ENCODE data around the gene AIFM3. TPM values are rescaled to one million over a fixed set of nuclear protein-coding genes. Genes with fewer than 3 reads are reported as not detected.
A peak's percentile ranks its signal among the peaks of the same experiment; 100 is the strongest.

The AIFM3 gene
- total and polyA plus RNA-seq, 2 of the 13 experiments (the other 11 are each of a cell fraction or from before 2014, with no cell fraction given) = 9.0 to 15.3 TPM

DNA sequence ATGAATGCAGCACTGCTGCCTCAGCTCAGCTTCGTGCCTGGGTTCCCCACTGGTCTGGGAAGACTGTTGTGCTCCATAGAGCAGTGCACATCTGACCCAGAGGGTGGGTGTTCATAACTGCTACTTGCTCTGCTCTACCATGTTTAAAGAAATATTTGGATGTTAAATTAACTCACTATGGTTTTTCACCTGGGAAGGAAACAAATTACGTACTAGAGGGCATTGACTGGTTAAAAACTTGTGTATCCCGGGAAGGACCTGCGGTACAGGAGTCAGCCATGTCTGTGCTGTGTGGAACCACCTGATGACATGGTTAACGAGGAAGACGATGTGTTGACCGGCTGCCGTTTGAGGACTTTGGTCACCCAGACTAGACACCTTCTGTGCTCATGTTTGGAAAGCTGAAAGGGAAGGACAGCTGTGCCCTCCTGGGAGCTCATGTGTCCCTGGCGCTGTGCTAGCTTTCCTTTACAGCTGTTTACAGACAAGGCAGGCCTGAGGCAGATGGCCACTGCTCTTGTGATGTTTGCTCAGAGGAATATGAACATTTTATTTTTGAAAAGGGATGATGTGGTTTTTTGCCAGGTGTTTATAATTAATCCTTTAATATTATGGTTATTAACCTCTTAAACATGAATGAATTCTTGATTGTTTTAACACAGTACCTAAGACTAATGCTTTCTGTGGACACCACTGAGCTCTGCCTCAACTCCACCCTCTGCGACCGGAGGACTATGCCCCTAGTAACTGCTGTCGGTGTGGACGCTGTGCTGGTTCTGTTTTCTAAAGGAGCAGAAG is 14.3 kb upstream of the AIFM3 start (continued):
- TF ChIP-seq ZNF512B (CRISPR knock-in tag; IDR thresholded peaks at IDR 0.05; ENCODE audit: borderline replicate concordance) (peak; percentile 63; the same call in 1 of the 2 replicates), BCL6 (CRISPR knock-in tag; IDR thresholded peaks at IDR 0.05) (peak; percentile 76), CCDC6 (CRISPR knock-in tag; IDR thresholded peaks at IDR 0.05) (no peak), RARA (CRISPR knock-in tag; IDR thresholded peaks at IDR 0.05) (peak; percentile 80), SOX13 (IDR thresholded peaks at IDR 0.05) (0 out of 2 replicates have a peak, but pooled peaks have one; percentile 11), SOX13 (CRISPR knock-in tag; conservative IDR thresholded peaks at IDR 0.05 in 1 of 2, IDR thresholded peaks at IDR 0.05 in 1 of 2) (peak in 1 of 2 experiments; percentile 54; a peak in 1 of 4 replicates), KDM5A (IDR thresholded peaks at IDR 0.05; ENCODE audit: borderline replicate concordance, low read length) (no peak), ZFX (CRISPR knock-in tag; IDR thresholded peaks at IDR 0.05; ENCODE audit: low read depth) (peak; percentile 55; the same call in 1 of the 2 replicates), HMG20B (CRISPR knock-in tag; conservative IDR thresholded peaks at IDR 0.05) (no peak), ZNF414 (CRISPR knock-in tag; IDR thresholded peaks at IDR 0.05) (no peak), ZNF713 (CRISPR knock-in tag; IDR thresholded peaks at IDR 0.05) (peak; percentile 71; the same call in 1 of the 2 replicates), ZBTB42 (CRISPR knock-in tag; IDR thresholded peaks at IDR 0.05) (0 out of 2 replicates have a peak, but pooled peaks have one; percentile 34), ZNF556 (CRISPR knock-in tag; IDR thresholded peaks at IDR 0.05; ENCODE audit: borderline replicate concordance) (no peak; the same call in 1 of the 2 replicates), TBX3 (IDR thresholded peaks at IDR 0.05; ENCODE audit: borderline replicate concordance) (peak; percentile 53), ETV6 (CRISPR knock-in tag; conservative IDR thresholded peaks at IDR 0.05) (no peak), SNAPC2 (CRISPR knock-in tag; IDR thresholded peaks at IDR 0.05) (peak; percentile 61; the same call in 1 of the 2 replicates), ATM (IDR thresholded peaks at IDR 0.05; ENCODE audit: borderline replicate concordance) (no peak), EEA1 (CRISPR knock-in tag; IDR thresholded peaks at IDR 0.05; ENCODE audit: borderline replicate concordance) (no peak), ZSCAN31 (CRISPR knock-in tag; IDR thresholded peaks at IDR 0.05; ENCODE audit: low read depth) (peak; percentile 39; the same call in 1 of the 2 replicates)
- TF ChIP-seq, protein P1, sequence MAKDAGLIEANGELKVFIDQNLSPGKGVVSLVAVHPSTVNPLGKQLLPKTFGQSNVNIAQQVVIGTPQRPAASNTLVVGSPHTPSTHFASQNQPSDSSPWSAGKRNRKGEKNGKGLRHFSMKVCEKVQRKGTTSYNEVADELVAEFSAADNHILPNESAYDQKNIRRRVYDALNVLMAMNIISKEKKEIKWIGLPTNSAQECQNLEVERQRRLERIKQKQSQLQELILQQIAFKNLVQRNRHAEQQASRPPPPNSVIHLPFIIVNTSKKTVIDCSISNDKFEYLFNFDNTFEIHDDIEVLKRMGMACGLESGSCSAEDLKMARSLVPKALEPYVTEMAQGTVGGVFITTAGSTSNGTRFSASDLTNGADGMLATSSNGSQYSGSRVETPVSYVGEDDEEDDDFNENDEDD (CRISPR knock-in tag; IDR thresholded peaks at IDR 0.05; ENCODE audit: borderline replicate concordance) = peak; percentile 39; the same call in 1 of the 2 replicates
- TF ChIP-seq, protein P2, sequence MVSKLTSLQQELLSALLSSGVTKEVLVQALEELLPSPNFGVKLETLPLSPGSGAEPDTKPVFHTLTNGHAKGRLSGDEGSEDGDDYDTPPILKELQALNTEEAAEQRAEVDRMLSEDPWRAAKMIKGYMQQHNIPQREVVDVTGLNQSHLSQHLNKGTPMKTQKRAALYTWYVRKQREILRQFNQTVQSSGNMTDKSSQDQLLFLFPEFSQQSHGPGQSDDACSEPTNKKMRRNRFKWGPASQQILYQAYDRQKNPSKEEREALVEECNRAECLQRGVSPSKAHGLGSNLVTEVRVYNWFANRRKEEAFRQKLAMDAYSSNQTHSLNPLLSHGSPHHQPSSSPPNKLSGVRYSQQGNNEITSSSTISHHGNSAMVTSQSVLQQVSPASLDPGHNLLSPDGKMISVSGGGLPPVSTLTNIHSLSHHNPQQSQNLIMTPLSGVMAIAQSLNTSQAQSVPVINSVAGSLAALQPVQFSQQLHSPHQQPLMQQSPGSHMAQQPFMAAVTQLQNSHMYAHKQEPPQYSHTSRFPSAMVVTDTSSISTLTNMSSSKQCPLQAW (CRISPR knock-in tag; IDR thresholded peaks at IDR 0.05) = peak; percentile 45
